Measurements from ENCODE around the gene EXOC6B.

Gene EXOC6B

DNA sequence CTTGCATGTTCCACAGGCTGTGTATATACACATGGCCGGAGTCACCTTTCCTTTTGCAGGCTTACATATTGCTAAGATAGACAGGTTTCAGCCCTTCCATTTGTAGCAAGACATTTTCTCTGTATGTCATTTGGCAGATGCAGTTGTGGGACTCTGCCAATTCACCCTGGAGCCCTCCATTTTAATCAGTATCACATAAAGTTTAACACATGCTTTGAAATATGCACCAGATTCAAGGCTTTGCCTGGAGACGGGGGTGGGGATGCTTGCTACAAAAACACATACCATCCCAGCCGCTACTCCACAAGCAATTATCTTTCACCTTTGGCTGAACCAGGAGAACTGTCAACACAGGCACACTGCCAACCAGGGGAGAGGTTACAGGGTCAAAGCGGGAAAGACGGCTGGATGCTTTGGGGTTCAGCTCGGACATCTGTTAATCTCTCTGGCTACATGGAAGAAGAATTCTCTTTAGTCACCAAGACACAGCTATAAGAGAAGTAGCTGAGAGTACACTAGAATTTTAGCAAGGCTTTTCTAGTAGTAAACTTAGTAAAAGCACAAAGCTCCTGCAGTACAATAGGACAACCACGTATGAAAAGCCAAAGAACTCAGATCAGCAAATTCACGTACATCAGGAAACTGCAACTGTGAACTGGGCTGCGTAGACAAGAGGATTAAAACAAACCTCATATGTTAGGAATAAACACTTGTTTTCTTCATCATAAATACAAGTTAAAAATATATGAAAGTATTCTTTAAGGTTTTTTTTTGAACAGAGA lies 130.9 kb downstream of the EXOC6B start:
- Mint-ChIP-seq H3K9me3 (no peaks in the 10 kb centered on the region), H3K27me3 (no peaks in the 10 kb centered on the region), H3K4me1 (ENCODE audit: low read depth in 2 of 2) (no peaks in the 10 kb centered on the region), H3K36me3 (ENCODE audit: insufficient read depth) (peaks cover 4% of the 10 kb centered on the region), H3K4me3 (no peak overlapping the region), H3K27ac (no peak overlapping the region)
- ATAC-seq (replicated peaks): no peak
- no peak for DNase-seq

DNA sequence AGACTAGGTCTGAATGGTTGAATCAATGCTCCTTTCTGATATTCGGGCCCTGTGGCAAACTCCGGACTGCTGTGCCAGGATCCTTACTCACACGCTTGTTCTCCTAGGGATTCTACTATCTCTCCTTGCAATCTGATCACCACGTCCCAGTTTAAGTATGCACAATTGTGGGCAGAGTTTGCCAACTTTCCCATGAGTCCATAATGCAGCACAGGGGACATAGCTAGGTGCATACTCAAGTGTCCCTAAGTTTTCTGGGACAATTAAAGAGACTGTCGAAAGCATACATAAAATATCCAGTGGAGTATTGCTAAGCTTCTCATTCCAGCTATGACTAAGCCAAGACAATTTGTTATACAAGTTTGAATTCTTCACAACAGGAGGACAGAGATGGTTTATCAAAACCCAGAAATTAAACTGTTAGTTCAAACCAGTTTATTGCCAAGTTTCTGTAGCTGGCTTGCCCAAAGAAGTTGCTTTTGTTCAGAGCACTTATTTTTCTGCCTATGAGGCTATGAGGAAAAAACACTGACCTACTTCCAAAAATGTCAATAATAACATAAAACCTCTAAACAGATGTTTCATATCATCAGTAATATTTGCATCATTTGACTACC lies 136.1 kb downstream of the EXOC6B start:
- no peaks in the 10 kb centered on the region for H3K27me3 Mint-ChIP-seq
- H3K4me3 Mint-ChIP-seq: no peak overlapping the region
- no peaks in the 10 kb centered on the region for H3K9me3 Mint-ChIP-seq
- H3K4me1 Mint-ChIP-seq (ENCODE audit: low read depth in 2 of 2): no peaks in the 10 kb centered on the region
- no peaks in the 10 kb centered on the region for H3K36me3 Mint-ChIP-seq (ENCODE audit: insufficient read depth)
- H3K27ac Mint-ChIP-seq: no peak overlapping the region
- DNase-seq: no peak
- no peak for ATAC-seq (replicated peaks)

DNA sequence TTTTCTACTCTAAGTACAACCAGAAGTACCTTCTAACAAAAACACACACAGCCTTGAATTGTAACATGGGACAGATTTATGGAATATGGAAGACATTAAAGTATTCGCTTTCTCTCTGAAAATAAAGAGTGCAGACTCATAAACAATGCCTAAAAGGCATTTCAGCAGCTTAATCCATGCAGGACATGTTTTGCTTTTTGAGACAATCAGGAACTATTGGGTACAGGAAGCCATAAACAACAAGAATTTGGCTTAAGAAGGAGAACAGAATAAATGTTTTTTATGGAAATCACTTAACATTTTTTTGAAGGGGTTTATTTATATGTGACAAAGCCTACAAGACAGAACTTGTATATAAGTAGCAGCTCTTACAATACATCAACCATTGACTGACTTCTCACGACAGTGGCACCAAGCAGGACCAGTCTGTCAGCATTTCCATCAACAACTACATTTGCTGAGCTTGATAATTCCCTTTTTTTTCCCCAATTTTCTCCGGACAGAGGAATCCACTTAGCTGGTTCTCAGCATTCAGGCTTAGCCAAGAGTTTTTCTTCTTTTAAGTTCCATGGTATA lies 140.1 kb downstream of the EXOC6B start:
- Mint-ChIP-seq H3K27me3 (no peaks in the 10 kb centered on the region), H3K36me3 (ENCODE audit: insufficient read depth) (no peaks in the 10 kb centered on the region), H3K27ac (no peak overlapping the region), H3K4me1 (ENCODE audit: low read depth in 2 of 2) (no peaks in the 10 kb centered on the region), H3K4me3 (no peak overlapping the region), H3K9me3 (no peaks in the 10 kb centered on the region)
- no peak for DNase-seq
- no peak for ATAC-seq (replicated peaks)

DNA sequence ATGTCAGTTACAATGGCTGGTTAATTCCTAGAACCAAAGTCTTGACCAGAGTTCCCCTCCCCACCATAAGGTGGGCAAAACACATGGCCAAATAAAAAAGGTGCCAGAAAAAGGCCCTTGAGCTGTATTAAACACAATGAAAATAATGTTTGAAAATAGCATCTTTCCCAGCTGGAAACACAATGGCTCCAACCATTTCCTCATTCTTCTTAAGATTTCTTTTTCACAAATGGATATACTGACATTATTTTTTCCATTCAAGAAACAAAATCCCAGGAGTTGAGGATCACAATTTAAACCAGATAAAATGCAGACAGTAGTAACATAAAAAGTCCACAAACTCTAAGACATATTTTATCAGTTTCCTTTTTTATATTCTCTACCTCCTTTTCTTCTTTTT lies 143.8 kb downstream of the EXOC6B start:
- no peak overlapping the region for H3K27ac Mint-ChIP-seq
- H3K27me3 Mint-ChIP-seq: no peaks in the 10 kb centered on the region
- DNase-seq (no peak), ATAC-seq (replicated peaks) (no peak)
- H3K36me3 Mint-ChIP-seq (ENCODE audit: insufficient read depth): no peaks in the 10 kb centered on the region
- H3K4me1 Mint-ChIP-seq (ENCODE audit: low read depth in 2 of 2): peaks cover 2 to 3% of the 10 kb centered on the region in 2 donors
- no peak overlapping the region for H3K4me3 Mint-ChIP-seq
- H3K9me3 Mint-ChIP-seq: no peaks in the 10 kb centered on the region

DNA sequence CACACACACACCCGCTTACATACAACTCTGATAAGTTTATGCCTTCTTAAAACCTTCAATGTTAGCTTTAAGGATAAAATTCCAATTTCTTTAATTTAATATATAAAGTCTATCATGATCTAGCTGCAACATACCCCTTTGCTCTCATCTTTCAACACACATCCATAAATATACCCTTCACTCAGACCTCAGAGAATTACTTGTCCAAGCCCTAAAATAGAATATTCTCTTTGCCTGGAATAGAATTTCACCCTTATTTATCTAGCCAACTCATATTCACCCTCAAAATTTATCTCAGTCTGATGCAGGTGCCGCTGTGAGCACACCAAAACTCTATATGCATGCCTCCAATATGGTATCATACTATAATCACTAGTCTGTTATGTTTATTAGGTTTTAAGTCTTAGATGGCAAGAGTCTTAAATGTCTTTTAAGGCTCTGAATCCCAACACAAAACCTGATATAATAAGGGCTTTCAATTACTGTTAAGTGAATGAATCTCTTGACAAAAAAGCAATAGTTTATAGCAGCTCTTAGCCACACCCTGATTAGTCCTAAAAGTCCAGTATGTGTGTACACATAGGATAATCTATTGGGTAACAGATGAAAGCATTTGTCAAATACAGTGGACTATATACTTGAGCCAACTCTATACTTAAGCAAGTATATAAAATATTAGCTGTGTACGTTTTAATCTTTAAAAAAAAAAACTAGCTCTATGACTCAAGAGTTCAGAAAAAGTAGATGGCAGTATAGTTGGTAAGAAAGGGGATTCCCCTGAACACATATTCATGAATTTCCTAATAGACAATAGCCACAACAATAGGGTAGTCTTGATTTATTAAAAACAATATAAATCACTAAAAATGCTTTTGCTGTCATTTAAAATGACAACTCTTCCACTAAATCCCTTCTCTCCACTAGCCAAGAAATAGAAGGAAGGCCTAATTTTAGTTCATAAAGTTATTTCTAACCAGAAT lies 144.5 kb downstream of the EXOC6B start:
- Mint-ChIP-seq H3K9me3 (no peaks in the 10 kb centered on the region), H3K4me3 (no peak overlapping the region), H3K27ac (no peak overlapping the region), H3K27me3 (no peaks in the 10 kb centered on the region), H3K4me1 (ENCODE audit: low read depth in 2 of 2) (peaks cover 2 to 3% of the 10 kb centered on the region in 2 donors), H3K36me3 (ENCODE audit: insufficient read depth) (no peaks in the 10 kb centered on the region)
- no peak for ATAC-seq (replicated peaks)
- DNase-seq: no peak

DNA sequence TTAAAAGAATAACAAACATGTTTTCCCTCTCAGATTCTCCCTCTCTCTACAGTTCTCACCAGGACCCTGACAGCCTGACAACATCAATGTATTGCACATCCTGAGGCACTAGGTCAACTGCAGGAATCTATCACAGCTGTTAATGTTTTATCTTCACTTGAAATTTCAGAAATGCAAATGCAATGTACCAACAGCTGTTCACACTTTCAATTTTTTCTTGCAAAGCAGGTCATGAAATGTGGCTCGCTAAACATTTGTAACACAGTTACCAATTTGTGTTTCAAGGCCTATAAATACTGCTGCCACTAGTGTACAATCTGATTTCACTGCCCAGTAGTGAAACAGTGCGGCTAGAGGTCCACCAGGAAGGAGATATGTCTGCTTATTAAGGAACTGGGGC lies 147.8 kb downstream of the EXOC6B start:
- Mint-ChIP-seq H3K36me3 (ENCODE audit: insufficient read depth) (no peaks in the 10 kb centered on the region), H3K27me3 (no peaks in the 10 kb centered on the region), H3K4me3 (no peak overlapping the region), H3K9me3 (no peaks in the 10 kb centered on the region), H3K27ac (no peak overlapping the region), H3K4me1 (ENCODE audit: low read depth in 2 of 2) (peaks cover 2 to 3% of the 10 kb centered on the region in 2 donors)
- ATAC-seq (replicated peaks) (no peak), DNase-seq (no peak)

DNA sequence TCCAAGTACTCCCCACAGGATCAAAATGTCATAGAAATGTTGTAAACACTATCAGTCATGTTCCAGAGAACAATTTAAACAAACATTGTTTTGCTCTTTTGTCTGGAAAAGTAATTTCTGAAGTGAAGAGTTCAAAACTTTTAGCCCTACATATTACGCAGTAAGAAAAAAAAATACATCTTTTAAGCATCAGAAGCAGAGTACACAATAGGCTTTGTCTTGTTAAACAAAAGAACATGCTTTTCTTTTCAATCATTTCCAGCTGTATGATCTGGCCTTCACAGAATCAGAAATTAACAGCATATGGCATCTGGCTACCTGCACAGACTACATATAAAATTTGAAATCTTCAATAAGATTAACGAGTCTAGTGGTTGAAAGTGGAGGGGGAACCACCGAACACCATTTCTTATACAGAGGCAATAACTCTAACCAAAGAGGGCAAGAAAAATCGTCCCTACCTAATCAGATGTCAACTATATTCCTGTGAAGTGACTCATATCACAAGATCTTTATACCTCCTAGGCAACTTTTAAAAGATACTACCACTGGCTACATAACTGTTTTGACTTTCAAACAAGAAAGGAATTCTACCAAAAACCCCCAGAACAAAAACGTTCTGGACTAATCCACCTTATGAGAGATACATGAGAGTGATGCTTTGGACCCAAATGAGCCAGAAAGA lies 149.3 kb downstream of the EXOC6B start:
- H3K9me3 Mint-ChIP-seq: no peaks in the 10 kb centered on the region
- H3K27ac Mint-ChIP-seq: no peak overlapping the region
- ATAC-seq (replicated peaks) (no peak), DNase-seq (no peak)
- H3K4me3 Mint-ChIP-seq: no peak overlapping the region
- peaks cover 2 to 3% of the 10 kb centered on the region in 2 donors for H3K4me1 Mint-ChIP-seq (ENCODE audit: low read depth in 2 of 2)
- no peaks in the 10 kb centered on the region for H3K36me3 Mint-ChIP-seq (ENCODE audit: insufficient read depth)
- no peaks in the 10 kb centered on the region for H3K27me3 Mint-ChIP-seq

DNA sequence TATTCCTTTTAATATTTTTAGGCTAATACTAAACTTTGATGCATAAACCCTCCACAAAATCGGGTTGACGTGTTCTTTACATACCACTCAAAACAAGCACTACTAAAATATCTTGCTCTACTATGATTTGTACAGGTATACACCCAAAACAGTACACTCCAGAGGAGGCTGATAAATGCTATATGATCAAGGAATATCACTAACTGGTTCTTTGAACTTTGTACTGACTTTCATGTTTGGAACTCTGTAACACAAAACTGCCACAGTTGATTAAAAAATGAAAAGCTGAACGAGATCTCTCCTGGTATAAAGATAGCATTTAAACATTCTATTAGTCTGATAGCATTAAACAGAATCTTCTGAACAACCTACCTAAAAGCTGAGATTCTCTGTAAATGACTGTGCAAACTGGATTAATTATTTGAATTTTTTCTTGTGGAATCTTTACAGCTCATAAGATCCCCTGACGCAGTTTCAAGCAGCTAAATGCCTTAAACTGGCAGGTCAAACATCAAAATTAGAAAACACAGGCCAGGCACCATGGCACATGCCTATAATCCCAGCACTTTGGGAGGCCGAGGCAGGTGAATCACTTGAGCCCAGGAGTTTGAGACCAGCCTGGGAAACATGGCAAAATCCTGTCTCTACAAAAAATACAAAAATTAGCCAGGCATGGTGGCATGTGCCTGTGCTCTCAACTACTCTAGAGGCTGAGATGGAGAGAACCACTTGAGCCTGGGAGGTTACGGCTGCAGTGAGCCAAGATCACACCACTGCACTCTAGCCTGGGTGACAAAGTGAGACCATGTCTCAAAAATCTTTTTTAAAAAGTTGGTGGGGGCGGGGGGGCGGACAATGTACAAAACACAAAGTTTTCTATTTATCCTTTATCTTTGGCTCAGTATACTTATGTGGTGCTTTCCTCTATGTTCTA lies 150.6 kb downstream of the EXOC6B start:
- no peaks in the 10 kb centered on the region for H3K9me3 Mint-ChIP-seq

DNA sequence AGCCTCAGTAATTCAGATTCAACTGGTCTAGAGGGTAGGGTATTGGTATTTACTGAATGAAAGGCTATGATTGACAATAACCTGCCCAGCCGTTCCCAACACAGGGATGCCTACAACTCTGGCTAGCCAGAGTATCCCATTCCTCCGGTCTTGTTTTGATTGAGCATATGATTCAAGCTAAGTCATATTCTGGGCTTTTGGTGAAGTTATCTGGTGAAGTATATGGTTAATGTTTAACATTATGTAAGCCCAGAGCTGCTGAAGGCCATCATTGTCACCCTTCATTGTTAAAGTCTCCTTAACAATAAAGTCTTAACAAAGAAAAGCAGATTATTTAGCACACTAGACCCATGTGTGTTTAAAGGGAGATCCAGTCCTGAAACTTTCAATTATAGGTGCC lies 152.6 kb downstream of the EXOC6B start:
- Mint-ChIP-seq H3K4me1 (ENCODE audit: low read depth in 2 of 2) (peaks cover 5 to 8% of the 10 kb centered on the region in 2 donors), H3K27me3 (no peaks in the 10 kb centered on the region), H3K4me3 (no peak overlapping the region), H3K27ac (no peak overlapping the region), H3K36me3 (ENCODE audit: insufficient read depth) (no peaks in the 10 kb centered on the region), H3K9me3 (no peaks in the 10 kb centered on the region)
- ATAC-seq (replicated peaks) (no peak), DNase-seq (no peak)

More for the DNA sequence above, 150.6 kb downstream of the EXOC6B start:
- ATAC-seq (replicated peaks): no peak
- no peak overlapping the region for H3K4me3 Mint-ChIP-seq
- DNase-seq: no peak
- no peak overlapping the region for H3K27ac Mint-ChIP-seq
- no peaks in the 10 kb centered on the region for H3K27me3 Mint-ChIP-seq
- peaks cover 5 to 8% of the 10 kb centered on the region in 2 donors for H3K4me1 Mint-ChIP-seq (ENCODE audit: low read depth in 2 of 2)
- H3K36me3 Mint-ChIP-seq (ENCODE audit: insufficient read depth): no peaks in the 10 kb centered on the region

DNA sequence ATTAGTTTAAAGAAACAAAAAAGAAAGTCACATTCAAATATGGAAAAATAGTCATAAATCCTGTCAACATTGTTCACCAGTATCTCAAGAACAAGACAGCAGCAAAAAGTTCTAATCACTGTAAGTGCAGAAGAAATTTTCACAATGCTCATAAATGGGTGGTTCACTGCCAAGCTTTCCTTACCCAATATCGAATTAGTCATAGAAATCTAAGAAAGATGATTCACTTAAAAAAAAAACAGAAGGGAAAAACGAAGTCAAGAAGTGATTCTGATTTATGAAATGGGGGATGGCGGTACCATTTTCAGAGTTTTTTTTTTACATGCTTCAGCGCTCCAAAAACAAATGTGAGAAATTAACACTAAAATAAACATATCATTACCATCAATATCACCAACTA lies 156.7 kb downstream of the EXOC6B start:
- Mint-ChIP-seq H3K9me3 (peaks cover 0 to 6% of the 10 kb centered on the region in 2 donors), H3K4me1 (ENCODE audit: low read depth in 2 of 2) (peaks cover 3 to 5% of the 10 kb centered on the region in 2 donors), H3K4me3 (no peak overlapping the region), H3K27me3 (no peaks in the 10 kb centered on the region), H3K27ac (no peak overlapping the region), H3K36me3 (ENCODE audit: insufficient read depth) (no peaks in the 10 kb centered on the region)
- ATAC-seq (replicated peaks): no peak
- DNase-seq: no peak

DNA sequence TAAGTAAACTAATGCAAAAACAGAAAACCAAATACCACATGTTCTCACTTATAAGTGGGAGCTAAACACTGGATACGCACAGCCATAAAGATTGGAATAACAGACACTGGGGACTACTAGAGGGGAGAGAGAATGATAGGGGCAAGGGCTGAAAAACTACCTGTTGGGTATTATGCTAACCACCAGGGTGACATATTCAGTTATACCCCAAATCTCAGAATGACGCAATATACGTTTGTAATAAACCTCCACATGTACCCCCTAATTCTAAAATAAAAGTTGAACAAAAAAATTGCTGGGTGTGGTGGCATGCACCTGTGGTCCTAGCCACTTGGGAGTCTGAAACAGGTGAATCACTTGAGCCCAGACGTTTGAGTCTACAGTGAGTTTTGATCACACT lies 157.2 kb downstream of the EXOC6B start:
- peaks cover 3 to 5% of the 10 kb centered on the region in 2 donors for H3K4me1 Mint-ChIP-seq (ENCODE audit: low read depth in 2 of 2)
- H3K4me3 Mint-ChIP-seq: no peak overlapping the region
- no peaks in the 10 kb centered on the region for H3K27me3 Mint-ChIP-seq
- peaks cover 0 to 6% of the 10 kb centered on the region in 2 donors for H3K9me3 Mint-ChIP-seq
- ATAC-seq (replicated peaks) (no peak), DNase-seq (no peak)
- no peaks in the 10 kb centered on the region for H3K36me3 Mint-ChIP-seq (ENCODE audit: insufficient read depth)
- no peak overlapping the region for H3K27ac Mint-ChIP-seq

DNA sequence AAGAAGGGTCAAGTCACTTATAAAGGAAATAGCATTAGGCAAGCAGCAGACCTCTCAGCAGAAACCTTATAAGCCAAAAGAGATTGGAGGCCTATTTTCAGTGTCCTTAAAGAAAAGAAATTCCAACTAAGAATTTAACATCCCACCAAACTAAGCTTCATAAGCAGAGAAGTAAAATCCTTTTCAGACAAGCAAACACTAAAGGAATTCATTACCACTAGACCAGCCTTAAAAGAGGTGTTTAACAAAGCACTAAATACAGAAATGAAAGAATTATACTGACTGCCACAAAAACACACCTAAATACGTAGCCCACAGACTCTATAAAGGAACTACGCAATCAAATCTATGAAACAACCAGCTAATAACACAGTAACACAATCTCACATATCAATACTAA lies 160.4 kb downstream of the EXOC6B start:
- no peak overlapping the region for H3K4me3 Mint-ChIP-seq
- H3K36me3 Mint-ChIP-seq (ENCODE audit: insufficient read depth): no peaks in the 10 kb centered on the region
- no peak overlapping the region for H3K27ac Mint-ChIP-seq
- no peaks in the 10 kb centered on the region for H3K27me3 Mint-ChIP-seq
- H3K4me1 Mint-ChIP-seq (ENCODE audit: low read depth in 2 of 2): no peaks in the 10 kb centered on the region
- peaks cover 0 to 6% of the 10 kb centered on the region in 2 donors for H3K9me3 Mint-ChIP-seq
- ATAC-seq (replicated peaks) (no peak), DNase-seq (no peak)

Measured in effector memory CD8-positive, alpha-beta T cell (primary cell).